Testis (tissue), 3 donors: ENCODE measurements around the gene RBM42. TPM values are rescaled to one million over a fixed set of nuclear protein-coding genes. Genes with fewer than 3 reads are reported as not detected.

Experiments used
- DNase-seq: peaks from one replicate; pipeline ENCODE4 v3.0.0-alpha.2; 2019
- H3K27ac ChIP-seq, 2 donors: fragments of 200-600 bp; sonication (generic); one replicate each; pipeline ENCODE4 v1.5.1; 2019
- H3K27me3 ChIP-seq: fragments of 200-600 bp; sonication (generic); one replicate; pipeline ENCODE4 v1.5.1; 2019
- H3K36me3 ChIP-seq: fragments of 200-600 bp; sonication (generic); one replicate; pipeline ENCODE4 v1.5.1; 2017; ENCODE audit warnings: low read depth; ENCODE audit errors: missing control alignments
- H3K4me1 ChIP-seq: fragments of 200-600 bp; sonication (generic); one replicate; pipeline ENCODE4 v1.5.1; 2019
- H3K4me3 ChIP-seq, 2 donors: fragments of 200-600 bp; sonication (generic); one replicate each; pipeline ENCODE4 v1.5.1; 2017 to 2019
- H3K9me3 ChIP-seq: fragments of 200-600 bp; sonication (generic); one replicate; pipeline ENCODE4 v1.5.1; 2017
- CTCF ChIP-seq, 3 experiments: fragments of 450-650 bp in 2 of 3; fragments of 200-600 bp in 1 of 3; sonication (generic) in 1 of 3; IDR thresholded peaks; one replicate each; pipeline ENCODE4 v1.5.1; 2016 to 2019; ENCODE audit warnings: antibody characterized with exemption in 3 of 3, mild to moderate bottlenecking in 2 of 3, moderate library complexity in 1 of 3
- POLR2A ChIP-seq: fragments of 450-650 bp; IDR thresholded peaks from one replicate; pipeline ENCODE4 v1.6.1; 2017; ENCODE audit warnings: antibody characterized with exemption, mild to moderate bottlenecking, moderate library complexity
- WGBS, 2 donors: methylation state at CpG; one replicate each; pipeline ENCODE4 v1.1.5; 2018; 5-methylcytosine and 5-hydroxymethylcytosine counted together
- intact Hi-C: fragments of 100-400 bp; cut with DNase I; formaldehyde crosslinking; loops from one replicate; pipeline ENCODE4 v1.15.1; 2023; ENCODE audit warnings: low total_unique reads
- polyA plus RNA-seq: library from polyadenylated mRNA; stranded (reverse); fragments of 350-450 nt; fragmentation: Illumina TruSeq; extraction: RNeasy Lipid Tissue Mini Kit (QIAGEN cat#74804); gene quantifications from one replicate; pipeline ENCODE4 v1.2.3, GENCODE V29; 2014; ENCODE audit warnings: low read depth, low replicate concordance; ENCODE audit not compliant: insufficient read depth
- total RNA-seq, 2 donors: library from RNA; depleted of rRNA; stranded (reverse); fragments of >200 nt; gene quantifications; one replicate each; pipeline ENCODE4 v1.2.3, GENCODE V29; 2016

The RBM42 gene
- total and polyA plus RNA-seq, 3 donors from 2014 or later: 64.2 to 109 (median 105) TPM

GRCh38 chr19:35619290-35619923, 9.4 kb upstream of the RBM42 start:
- no peak for TF ChIP-seq CTCF (IDR thresholded peaks at IDR 0.05)
- no peak for TF ChIP-seq POLR2A
- H3K27ac ChIP-seq: no peak overlapping the region
- H3K9me3 ChIP-seq: no peaks in the 10 kb centered on the region
- H3K27me3 ChIP-seq: no peaks in the 10 kb centered on the region
- H3K4me3 ChIP-seq: no peak overlapping the region
- no peak for DNase-seq
- H3K4me1 ChIP-seq: no peaks in the 10 kb centered on the region
- H3K36me3 ChIP-seq: no peaks in the 10 kb centered on the region
- intact Hi-C loops: no loop called here
- WGBS, 2 donors: 94 to 97% methylated on average over 8 to 12 of the region's 12 CpGs

DNA sequence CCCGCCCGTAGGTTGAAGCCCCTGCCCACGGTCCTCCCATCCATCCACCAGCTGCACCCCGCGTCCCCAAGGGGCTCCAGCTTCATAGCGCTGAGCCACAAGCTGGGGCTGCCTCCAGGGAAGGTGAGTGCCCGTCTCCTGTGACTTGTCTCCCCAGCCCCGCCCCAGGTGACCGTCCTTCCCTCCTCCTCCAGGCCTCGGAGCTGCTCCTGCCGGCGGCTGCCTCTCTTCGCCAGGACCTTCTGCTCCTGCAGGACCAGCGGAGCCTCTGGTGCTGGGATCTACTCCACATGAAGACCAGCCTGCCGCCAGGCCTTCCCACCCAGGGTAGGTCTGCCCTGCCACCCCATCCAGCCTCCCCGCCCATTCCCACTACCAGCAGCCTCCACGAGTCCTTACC, 8.8 kb upstream of the RBM42 start:
- TF ChIP-seq CTCF (IDR thresholded peaks at IDR 0.05) (no peak), POLR2A (no peak)
- Histone ChIP-seq H3K27ac (no peak overlapping the region), H3K9me3 (no peaks in the 10 kb centered on the region), H3K27me3 (no peaks in the 10 kb centered on the region), H3K4me3 (no peak overlapping the region), H3K4me1 (no peaks in the 10 kb centered on the region), H3K36me3 (no peaks in the 10 kb centered on the region)
- 90% methylated on average over 17 of the region's 17 CpGs for WGBS, 2 donors
- intact Hi-C loops: no loop called here
- DNase-seq: no peak

DNA sequence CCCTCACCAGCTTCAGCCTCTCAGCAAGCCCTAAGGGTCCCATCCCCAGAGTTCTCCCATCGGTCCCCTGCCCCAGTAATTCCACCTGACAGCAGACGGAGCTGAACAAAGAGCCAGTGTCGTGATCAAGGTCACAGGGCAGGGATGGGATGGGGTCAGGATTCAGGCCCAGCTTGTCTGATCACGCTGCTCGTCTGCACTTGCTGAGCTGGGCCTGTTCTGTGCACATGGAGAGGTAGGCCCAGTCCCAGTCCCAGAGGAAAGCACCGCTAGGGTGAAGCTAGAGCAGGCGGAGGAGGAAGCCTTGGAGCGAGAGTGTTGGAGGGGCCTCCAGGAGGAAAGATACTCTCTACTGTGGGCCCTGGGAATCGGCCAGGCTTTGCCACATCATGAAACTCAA, 7.1 kb upstream of the RBM42 start:
- Histone ChIP-seq H3K4me3 (no peak overlapping the region), H3K4me1 (no peaks in the 10 kb centered on the region), H3K27me3 (no peaks in the 10 kb centered on the region), H3K27ac (no peak overlapping the region), H3K9me3 (no peaks in the 10 kb centered on the region), H3K36me3 (no peaks in the 10 kb centered on the region)
- intact Hi-C loops: no loop called here
- DNase-seq: no peak
- WGBS, 2 donors: 77 to 79% methylated on average over 9 of the region's 9 CpGs
- no peak for TF ChIP-seq POLR2A
- no peak for TF ChIP-seq CTCF (IDR thresholded peaks at IDR 0.05)

GRCh38 chr19:35622750-35623149, 6.1 kb upstream of the RBM42 start:
- no peak overlapping the region for H3K4me3 ChIP-seq
- no peaks in the 10 kb centered on the region for H3K9me3 ChIP-seq
- H3K27me3 ChIP-seq: no peaks in the 10 kb centered on the region
- no peak for DNase-seq
- no peak overlapping the region for H3K27ac ChIP-seq
- H3K4me1 ChIP-seq: no peaks in the 10 kb centered on the region
- WGBS, 2 donors: 85 to 88% methylated on average over 12 to 13 of the region's 13 CpGs
- no peak for TF ChIP-seq POLR2A
- no peak for TF ChIP-seq CTCF (IDR thresholded peaks at IDR 0.05)
- no peaks in the 10 kb centered on the region for H3K36me3 ChIP-seq
- intact Hi-C loops: no loop called here

DNA sequence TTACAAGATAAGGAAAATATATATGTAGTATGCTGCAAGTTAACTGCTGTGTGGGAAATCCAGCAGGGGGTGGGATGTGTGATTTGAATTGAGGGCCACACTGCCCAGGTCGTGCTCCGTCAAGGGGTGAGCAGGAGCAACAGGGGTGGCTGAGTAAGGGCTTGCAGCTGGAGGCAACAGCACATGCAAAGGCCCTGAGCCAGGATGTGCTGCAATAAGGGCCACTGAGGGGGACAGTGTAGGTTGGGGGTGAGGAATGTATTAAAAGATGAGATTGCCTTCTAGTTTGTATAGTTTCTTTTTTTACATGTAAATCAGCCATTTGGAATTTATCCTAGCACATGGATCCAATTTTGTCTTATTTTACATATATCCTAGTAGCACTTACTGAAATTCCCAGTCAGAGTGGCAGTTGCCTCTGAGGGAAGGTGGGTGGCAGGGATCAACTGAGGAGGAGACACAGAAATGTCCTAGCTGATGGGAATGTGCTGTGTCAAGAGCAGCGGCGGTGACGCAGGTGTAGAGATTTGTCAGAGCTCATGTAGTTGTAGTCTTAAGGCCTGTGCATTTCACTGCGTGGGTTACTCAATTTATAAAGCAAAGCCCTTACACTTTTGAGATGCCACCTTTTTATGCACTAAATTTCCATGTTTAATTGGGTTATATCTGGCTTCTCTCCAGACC, 5.4 kb upstream of the RBM42 start:
- Histone ChIP-seq H3K36me3 (no peaks in the 10 kb centered on the region), H3K27ac (no peak overlapping the region), H3K27me3 (no peaks in the 10 kb centered on the region), H3K9me3 (no peaks in the 10 kb centered on the region), H3K4me1 (no peaks in the 10 kb centered on the region), H3K4me3 (no peak overlapping the region)
- intact Hi-C loops: no loop called here
- WGBS, 2 donors: 82 to 88% methylated on average over 6 of the region's 6 CpGs
- TF ChIP-seq POLR2A: no peak
- no peak for TF ChIP-seq CTCF (IDR thresholded peaks at IDR 0.05)
- DNase-seq: no peak
